IPS-15b (cell line): ENCODE results near the gene CELF2.

Experiments used
- H3K27me3 ChIP-seq: one replicate; pipeline ENCODE4 v1.6.1; 2013; ENCODE audit warnings: low read length; ENCODE audit not compliant: control insufficient read depth, insufficient read depth
- H3K36me3 ChIP-seq: one replicate; pipeline ENCODE4 v1.6.1; 2013; ENCODE audit warnings: low read length; ENCODE audit not compliant: control insufficient read depth, insufficient read depth
- H3K4me1 ChIP-seq: one replicate; pipeline ENCODE4 v1.6.1; 2013; ENCODE audit warnings: mild to moderate bottlenecking, low read length; ENCODE audit not compliant: control insufficient read depth, insufficient read depth
- H3K4me3 ChIP-seq: one replicate; pipeline ENCODE4 v1.5.1; 2013; ENCODE audit warnings: low read depth, low read length
- H3K9ac ChIP-seq: one replicate; pipeline ENCODE4 v1.6.1; 2013; ENCODE audit warnings: low read depth, mild to moderate bottlenecking, low read length
- H3K9me3 ChIP-seq: one replicate; pipeline ENCODE4 v1.6.1; 2013; ENCODE audit warnings: mild to moderate bottlenecking, low read length; ENCODE audit not compliant: control insufficient read depth, insufficient read depth

The CELF2 gene

GRCh38 chr10:11146402-11147171 lies 128.9 kb downstream of the CELF2 start:
- H3K36me3 ChIP-seq, result no peaks in the 10 kb centered on the region
- H3K9me3 ChIP-seq, result no peaks in the 10 kb centered on the region
- H3K27me3 ChIP-seq, result no peaks in the 10 kb centered on the region
- H3K4me1 ChIP-seq, result peaks cover 35% of the 10 kb centered on the region
- no peak overlapping the region for H3K9ac ChIP-seq
- H3K4me3 ChIP-seq, result no peak overlapping the region

- H3K4me1 ChIP-seq, result peaks cover 35% of the 10 kb centered on the region
- H3K36me3 ChIP-seq, result no peaks in the 10 kb centered on the region
These were observed 130.1 kb downstream of the CELF2 start for GRCh38 chr10:11147722-11148121.

DNA sequence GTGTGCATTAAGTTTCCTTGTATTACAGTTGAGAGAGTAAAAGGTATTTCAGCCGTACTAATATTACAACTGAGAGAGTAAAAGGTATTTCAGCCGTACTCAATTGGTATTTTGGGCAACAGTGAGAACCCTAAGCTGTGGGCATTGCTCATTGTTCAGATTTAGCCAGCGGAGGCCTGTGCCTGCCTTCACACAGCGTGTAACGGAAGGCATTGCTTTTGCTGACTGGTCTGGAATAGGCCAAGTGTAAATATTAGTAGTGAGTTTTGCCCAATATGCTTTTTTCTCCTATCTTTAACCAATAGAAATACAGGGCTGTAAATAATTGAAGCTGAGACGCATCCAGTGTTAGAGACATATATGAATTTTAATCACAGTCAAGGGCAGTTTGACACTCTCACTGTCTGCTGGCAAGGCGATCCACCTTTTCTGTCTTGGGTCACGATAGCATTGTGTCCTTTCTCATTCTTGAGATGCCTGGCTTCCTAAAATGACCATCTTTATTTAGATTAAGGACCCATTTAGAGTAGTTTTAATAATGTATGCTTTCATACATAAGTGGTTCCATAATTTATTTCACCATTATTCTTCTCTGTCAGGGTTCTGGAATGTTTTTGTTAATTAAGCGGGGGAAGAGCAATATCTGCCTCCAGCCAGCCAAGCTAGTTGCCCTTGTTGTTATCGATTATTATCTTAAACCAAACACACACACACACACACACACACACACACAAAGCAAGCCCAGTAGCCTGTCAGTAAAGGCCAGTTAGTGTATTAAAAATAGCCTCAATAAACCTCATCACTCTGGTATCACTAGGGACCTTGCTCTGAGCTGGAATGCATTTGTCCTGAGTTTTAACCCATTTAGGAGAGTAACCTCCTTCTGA lies 130.7 kb downstream of the CELF2 start:
- no peaks in the 10 kb centered on the region for H3K27me3 ChIP-seq

More at GRCh38 chr10:11147722-11148121, 130.1 kb downstream of the CELF2 start:
- no peak overlapping the region for H3K9ac ChIP-seq
- no peaks in the 10 kb centered on the region for H3K27me3 ChIP-seq
- H3K4me3 ChIP-seq, result no peak overlapping the region
- H3K9me3 ChIP-seq, result no peaks in the 10 kb centered on the region

DNA sequence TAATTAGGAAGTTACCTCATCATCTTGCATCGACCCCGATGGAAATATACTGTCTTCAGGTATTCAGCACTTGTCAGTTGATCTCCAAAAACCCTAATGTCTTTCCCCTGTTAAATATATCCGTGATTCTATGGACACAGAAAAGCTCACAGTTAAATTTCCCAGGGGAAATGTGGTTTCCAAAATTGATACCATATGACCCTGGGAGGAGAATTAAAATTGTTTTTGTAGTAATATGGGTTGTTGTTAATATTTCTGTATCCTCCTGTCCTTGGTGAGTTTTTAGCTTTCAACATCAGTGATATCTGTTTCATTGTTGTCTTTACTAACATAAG lies 132.1 kb downstream of the CELF2 start:
- Histone ChIP-seq H3K4me1 (peaks cover 28% of the 10 kb centered on the region), H3K36me3 (no peaks in the 10 kb centered on the region), H3K9ac (no peak overlapping the region), H3K4me3 (no peak overlapping the region), H3K9me3 (no peaks in the 10 kb centered on the region), H3K27me3 (no peaks in the 10 kb centered on the region)

More for the DNA sequence above, 130.7 kb downstream of the CELF2 start:
- Histone ChIP-seq H3K36me3 (no peaks in the 10 kb centered on the region), H3K4me1 (peaks cover 35% of the 10 kb centered on the region), H3K9ac (no peak overlapping the region), H3K4me3 (no peak overlapping the region), H3K9me3 (no peaks in the 10 kb centered on the region)

DNA sequence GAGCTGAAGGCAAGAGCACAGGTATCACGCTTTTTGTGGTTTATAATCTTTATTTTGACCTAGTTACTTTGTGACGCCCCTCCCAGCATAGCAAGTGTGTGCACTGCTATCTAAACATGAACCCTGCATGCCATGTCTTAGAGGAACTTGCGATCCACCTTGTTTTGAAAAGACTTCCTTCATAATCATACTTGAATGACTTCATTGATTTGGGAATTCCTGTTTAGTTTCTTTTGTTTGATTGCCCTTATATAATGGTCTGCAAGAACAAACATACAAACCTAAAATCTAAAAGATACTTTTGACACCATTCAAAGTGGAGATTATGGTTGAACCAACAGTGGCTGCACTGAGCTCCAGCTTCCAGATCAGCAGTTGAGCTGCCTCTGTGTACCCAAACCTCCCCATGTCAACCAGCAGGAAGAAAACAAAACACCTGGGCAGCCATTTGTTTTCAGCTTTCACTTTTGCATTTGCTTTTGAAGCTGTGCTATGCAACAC lies 132.6 kb downstream of the CELF2 start:
- no peaks in the 10 kb centered on the region for H3K36me3 ChIP-seq
- no peak overlapping the region for H3K9ac ChIP-seq
- H3K9me3 ChIP-seq, result no peaks in the 10 kb centered on the region
- H3K4me3 ChIP-seq, result no peak overlapping the region
- no peaks in the 10 kb centered on the region for H3K27me3 ChIP-seq
- H3K4me1 ChIP-seq, result peaks cover 28% of the 10 kb centered on the region

DNA sequence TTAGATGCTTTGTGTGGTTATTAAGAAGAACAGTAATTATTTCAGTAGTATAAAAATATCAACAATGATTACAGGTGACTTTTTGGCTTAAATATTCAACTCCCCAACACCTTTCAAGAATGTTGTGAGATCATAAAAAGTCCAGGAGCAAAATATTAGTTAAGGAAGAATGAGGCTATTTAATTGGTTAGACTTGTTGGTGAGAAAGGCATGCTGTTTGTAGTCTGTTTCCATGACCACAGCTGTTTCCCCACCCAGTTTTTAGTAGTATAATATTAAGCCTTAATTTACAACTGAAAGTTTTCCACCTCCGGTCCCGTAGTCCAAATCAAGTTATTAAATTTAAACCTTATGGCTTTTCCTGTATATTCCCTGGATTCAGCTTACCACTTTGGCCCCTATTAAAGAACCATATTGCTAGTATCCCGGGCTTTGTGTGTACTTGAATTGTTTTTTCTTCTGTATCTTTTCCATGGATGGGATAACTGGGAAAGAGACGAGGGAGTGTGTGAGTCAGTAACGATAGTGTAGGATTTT lies 133.3 kb downstream of the CELF2 start:
- no peak overlapping the region for H3K4me3 ChIP-seq
- H3K9me3 ChIP-seq, result no peaks in the 10 kb centered on the region
- H3K27me3 ChIP-seq, result no peaks in the 10 kb centered on the region
- peaks cover 24% of the 10 kb centered on the region for H3K4me1 ChIP-seq
- H3K9ac ChIP-seq, result no peak overlapping the region
- no peaks in the 10 kb centered on the region for H3K36me3 ChIP-seq

- Histone ChIP-seq H3K4me3 (no peak overlapping the region), H3K9me3 (no peaks in the 10 kb centered on the region), H3K36me3 (no peaks in the 10 kb centered on the region), H3K27me3 (no peaks in the 10 kb centered on the region), H3K9ac (no peak overlapping the region), H3K4me1 (peaks cover 24% of the 10 kb centered on the region)
These were observed 135.1 kb downstream of the CELF2 start for GRCh38 chr10:11152801-11153200.

GRCh38 chr10:11153245-11153644 lies 135.6 kb downstream of the CELF2 start:
- Histone ChIP-seq H3K4me3 (no peak overlapping the region), H3K9me3 (no peaks in the 10 kb centered on the region), H3K9ac (no peak overlapping the region), H3K4me1 (peaks cover 21% of the 10 kb centered on the region), H3K27me3 (no peaks in the 10 kb centered on the region), H3K36me3 (no peaks in the 10 kb centered on the region)

DNA sequence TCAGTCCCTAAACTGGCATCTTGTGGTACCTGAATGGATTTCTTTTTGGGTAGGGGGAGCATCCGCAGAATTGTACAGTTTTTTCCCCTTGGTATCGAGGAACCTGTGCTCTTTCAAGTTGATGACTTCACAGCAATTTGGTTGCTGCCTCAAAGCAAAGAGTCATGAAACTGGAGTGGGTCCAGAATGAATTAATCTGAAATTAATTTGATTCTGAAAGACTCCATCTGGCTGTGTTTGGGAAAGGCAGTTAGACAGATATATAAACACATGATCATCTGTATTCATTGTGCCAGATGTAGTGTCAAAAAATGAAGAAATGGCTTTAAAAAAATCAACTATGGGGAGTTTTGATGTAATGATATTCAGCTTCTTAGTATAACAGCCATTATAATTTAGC lies 136.1 kb downstream of the CELF2 start:
- H3K9me3 ChIP-seq, result no peaks in the 10 kb centered on the region
- no peak overlapping the region for H3K9ac ChIP-seq
- peaks cover 20% of the 10 kb centered on the region for H3K4me1 ChIP-seq
- no peak overlapping the region for H3K4me3 ChIP-seq
- H3K27me3 ChIP-seq, result no peaks in the 10 kb centered on the region
- H3K36me3 ChIP-seq, result no peaks in the 10 kb centered on the region

GRCh38 chr10:11154333-11154732 lies 136.7 kb downstream of the CELF2 start:
- Histone ChIP-seq H3K9me3 (no peaks in the 10 kb centered on the region), H3K9ac (no peak overlapping the region), H3K4me3 (no peak overlapping the region), H3K27me3 (no peaks in the 10 kb centered on the region), H3K4me1 (peaks cover 20% of the 10 kb centered on the region), H3K36me3 (no peaks in the 10 kb centered on the region)

GRCh38 chr10:11154849-11155498 lies 137.3 kb downstream of the CELF2 start:
- Histone ChIP-seq H3K4me1 (peaks cover 20% of the 10 kb centered on the region), H3K9ac (no peak overlapping the region), H3K36me3 (no peaks in the 10 kb centered on the region), H3K9me3 (no peaks in the 10 kb centered on the region), H3K4me3 (no peak overlapping the region), H3K27me3 (no peaks in the 10 kb centered on the region)
